Thyroid gland (tissue), 4 donors: ENCODE measurements around the gene LYZL2.

Experiments used
- POLR2A ChIP-seq, 2 donors: fragments of 450-650 bp; IDR thresholded peaks; one replicate each; pipeline ENCODE4 v1.6.1; 2017; ENCODE audit warnings: antibody characterized with exemption in 2 of 2, mild to moderate bottlenecking in 2 of 2, moderate library complexity in 1 of 2
- TF ChIP-seq, protein P1 (sequence below), 6 experiments: fragments of 200-600 bp in 3 of 6; fragments of 450-650 bp in 3 of 6; sonication (generic) in 3 of 6; IDR thresholded peaks; one replicate each; pipeline ENCODE4 v1.5.1; 2016 to 2019; ENCODE audit warnings: antibody characterized with exemption in 6 of 6, mild to moderate bottlenecking in 2 of 6, inconsistent platforms in 1 of 6, moderate library complexity in 1 of 6

DNA sequence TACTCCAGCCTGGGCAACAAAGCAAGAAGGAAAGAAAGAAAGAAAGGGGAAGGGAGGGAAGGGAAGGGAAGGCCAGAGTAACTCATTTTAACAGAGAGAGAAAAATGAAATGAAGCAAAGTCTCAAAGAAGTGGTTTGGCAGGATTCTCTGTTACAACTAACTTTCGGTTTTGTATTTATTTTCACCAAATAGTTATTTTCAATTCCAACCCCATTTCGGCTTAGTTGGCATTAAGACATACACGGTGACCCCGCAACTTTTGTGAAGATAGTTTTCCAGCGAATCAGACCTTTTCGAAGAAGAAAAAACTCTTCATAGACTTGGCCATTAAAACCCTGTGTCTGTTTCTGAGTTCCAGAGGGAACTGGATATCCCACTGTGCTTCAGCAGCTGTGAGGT lies 45.2 kb upstream of the LYZL2 start:
- no peak for TF ChIP-seq POLR2A (IDR thresholded peaks at IDR 0.05)
- TF ChIP-seq, protein P1, sequence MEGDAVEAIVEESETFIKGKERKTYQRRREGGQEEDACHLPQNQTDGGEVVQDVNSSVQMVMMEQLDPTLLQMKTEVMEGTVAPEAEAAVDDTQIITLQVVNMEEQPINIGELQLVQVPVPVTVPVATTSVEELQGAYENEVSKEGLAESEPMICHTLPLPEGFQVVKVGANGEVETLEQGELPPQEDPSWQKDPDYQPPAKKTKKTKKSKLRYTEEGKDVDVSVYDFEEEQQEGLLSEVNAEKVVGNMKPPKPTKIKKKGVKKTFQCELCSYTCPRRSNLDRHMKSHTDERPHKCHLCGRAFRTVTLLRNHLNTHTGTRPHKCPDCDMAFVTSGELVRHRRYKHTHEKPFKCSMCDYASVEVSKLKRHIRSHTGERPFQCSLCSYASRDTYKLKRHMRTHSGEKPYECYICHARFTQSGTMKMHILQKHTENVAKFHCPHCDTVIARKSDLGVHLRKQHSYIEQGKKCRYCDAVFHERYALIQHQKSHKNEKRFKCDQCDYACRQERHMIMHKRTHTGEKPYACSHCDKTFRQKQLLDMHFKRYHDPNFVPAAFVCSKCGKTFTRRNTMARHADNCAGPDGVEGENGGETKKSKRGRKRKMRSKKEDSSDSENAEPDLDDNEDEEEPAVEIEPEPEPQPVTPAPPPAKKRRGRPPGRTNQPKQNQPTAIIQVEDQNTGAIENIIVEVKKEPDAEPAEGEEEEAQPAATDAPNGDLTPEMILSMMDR (IDR thresholded peaks at IDR 0.05): no peak
